A549 treated with RU486 at 1 μM for 4 hours (cell line): Measurements from ENCODE around the gene ENTREP3. TPM values are rescaled to one million over a fixed set of nuclear protein-coding genes. Genes with fewer than 3 reads are reported as not detected.

Experiments used
- total RNA-seq: library from RNA; stranded (reverse); fragments of 200-300 nt; extraction: Qiagen RNA extraction; gene quantifications from 5 replicates; pipeline ENCODE4 v1.2.3, GENCODE V29; 2022; ENCODE audit warnings: low read depth

ENTREP3 gene
- total RNA-seq: 27.2 to 41.6 TPM (median 36.2 TPM) in 5 replicates

GRCh38 chr1:155255243-155256007 lies at the start of gene ENTREP3:
Gene ENTREP3 (minus strand): TSS chr1:155255483. CDS start chr1:155254877, 606 bp downstream.

GRCh38 chr1:155301342-155301841 lies 46.1 kb upstream of the ENTREP3 start, which contains the start of gene PKLR:
Gene PKLR (minus strand): TSS chr1:155301438. CDS start chr1:155301395, 43 bp downstream.

GRCh38 chr1:155277070-155277901 lies 22.0 kb upstream of the ENTREP3 start, which contains the start of gene HCN3:
Gene HCN3 (plus strand): TSS chr1:155277463. CDS start chr1:155277591, 128 bp downstream.

GRCh38 chr1:155273343-155274245 lies 18.3 kb upstream of the ENTREP3 start, which contains the start of gene CLK2:
Gene CLK2 (minus strand): TSS chr1:155273504. CDS start chr1:155270977, 2,527 bp downstream.

GRCh38 chr1:155261852-155262673 lies 6.8 kb upstream of the ENTREP3 start, which contains the start of gene SCAMP3:
Gene SCAMP3 (minus strand): TSS chr1:155262360. CDS start chr1:155262151, 209 bp downstream.

GRCh38 chr1:155208541-155209311 lies 46.6 kb downstream of the ENTREP3 start, which contains the start of gene MTX1:
Gene MTX1 (plus strand): TSS chr1:155208695. CDS start chr1:155208805, 110 bp downstream.

GRCh38 chr1:155207806-155208540 lies 47.3 kb downstream of the ENTREP3 start, which contains the start of gene THBS3:
Gene THBS3 (minus strand): TSS chr1:155207897. CDS start chr1:155207876, 21 bp downstream.

Other genes with a start within 250 kb of the ENTREP3 start
- 0.08 to 0.67 TPM (median 0.45 TPM) in 5 replicates for gene DCST2, start 221.7 kb downstream of the ENTREP3 start, total RNA-seq
- not detected in 5 replicates for gene DCST1, start 221.7 kb downstream of the ENTREP3 start, total RNA-seq
- gene ADAM15, start 204.2 kb downstream of the ENTREP3 start, total RNA-seq: 52.7 to 85.0 TPM (median 72.2 TPM) in 5 replicates
- gene EFNA4, start 191.7 kb downstream of the ENTREP3 start, total RNA-seq: 7.2 to 9.3 TPM (median 7.9 TPM) in 5 replicates
- gene EFNA3, start 176.6 kb downstream of the ENTREP3 start, total RNA-seq: 3.0 to 5.4 TPM (median 3.9 TPM) in 5 replicates
- 34.4 to 48.7 TPM (median 37.8 TPM) in 5 replicates for gene EFNA1, start 127.6 kb downstream of the ENTREP3 start, total RNA-seq
- 33.6 to 37.6 TPM (median 35.3 TPM) in 5 replicates for gene SLC50A1, start 119.6 kb downstream of the ENTREP3 start, total RNA-seq
- 64.1 to 107 TPM (median 94.9 TPM) in 5 replicates for gene DPM3, start 115.0 kb downstream of the ENTREP3 start, total RNA-seq
- gene KRTCAP2, start 82.2 kb downstream of the ENTREP3 start, total RNA-seq: 193 to 252 TPM (median 242 TPM) in 5 replicates
- 1.1 to 2.2 TPM (median 1.4 TPM) in 5 replicates for gene TRIM46, start 81.6 kb downstream of the ENTREP3 start, total RNA-seq
- gene THBS3, start 47.6 kb downstream of the ENTREP3 start, total RNA-seq: 5.5 to 10.3 TPM (median 7.8 TPM) in 5 replicates
- 61.2 to 76.7 TPM (median 74.1 TPM) in 5 replicates for gene MTX1, start 46.8 kb downstream of the ENTREP3 start, total RNA-seq
- gene SCAMP3, start 6.9 kb upstream of the ENTREP3 start, total RNA-seq: 95.7 to 138 TPM (median 124 TPM) in 5 replicates
- 20.3 to 28.2 TPM (median 22.9 TPM) in 5 replicates for gene CLK2, start 18.0 kb upstream of the ENTREP3 start, total RNA-seq
- gene HCN3, start 22.0 kb upstream of the ENTREP3 start, total RNA-seq: 2.6 to 6.2 TPM (median 4.4 TPM) in 5 replicates
- gene PKLR, start 46.0 kb upstream of the ENTREP3 start, total RNA-seq: 0.03 TPM in 1 of 5 replicates, not detected in the others
- 158 to 185 TPM (median 166 TPM) in 5 replicates for gene FDPS, start 53.4 kb upstream of the ENTREP3 start, total RNA-seq
- gene RUSC1, start 65.4 kb upstream of the ENTREP3 start, total RNA-seq: 36.2 to 57.5 TPM (median 48.6 TPM) in 5 replicates